Endodermal cell (in vitro differentiated cells): Measurements from ENCODE around the gene POM121C. TPM values are rescaled to one million over a fixed set of nuclear protein-coding genes. Genes with fewer than 3 reads are reported as not detected.
"Not testable (repeated sequence)": the region's sequence is repeated elsewhere in the genome, so short reads cannot be mapped to it uniquely, and the experiment has no call there.

Experiments
- DNase-seq: peaks from one replicate; pipeline ENCODE4 v3.0.0-alpha.2; 2017
- H3K27ac ChIP-seq: 2 replicates; pipeline ENCODE4 v1.5.1; 2013; ENCODE audit warnings: mild to moderate bottlenecking, low read depth, low read length, moderate library complexity
- H3K27me3 ChIP-seq: 2 replicates; pipeline ENCODE4 v1.6.1; 2013; ENCODE audit warnings: mild to moderate bottlenecking, low read length, moderate library complexity; ENCODE audit not compliant: insufficient read depth, control insufficient read depth, poor library complexity, severe bottlenecking
- H3K36me3 ChIP-seq: 2 replicates; pipeline ENCODE4 v1.7.0; 2013; ENCODE audit warnings: mild to moderate bottlenecking, low read length, moderate library complexity; ENCODE audit not compliant: control insufficient read depth, insufficient read depth
- H3K4me1 ChIP-seq: one replicate; pipeline ENCODE4 v1.7.0; 2013; ENCODE audit warnings: low read length; ENCODE audit not compliant: control insufficient read depth, insufficient read depth
- H3K4me3 ChIP-seq: 2 replicates; pipeline ENCODE4 v1.5.1; 2013; ENCODE audit warnings: mild to moderate bottlenecking, low read length, moderate library complexity
- H3K9ac ChIP-seq: 2 replicates; pipeline ENCODE4 v1.6.1; 2013; ENCODE audit warnings: mild to moderate bottlenecking, low read length, moderate library complexity; ENCODE audit not compliant: poor library complexity, severe bottlenecking; ENCODE audit errors: extremely low read depth
- H3K9me3 ChIP-seq: 2 replicates; pipeline ENCODE4 v1.6.1; 2013; ENCODE audit warnings: mild to moderate bottlenecking, low read length, moderate library complexity; ENCODE audit not compliant: control insufficient read depth
- H3K27ac Mint-ChIP-seq: 2 replicates; pipeline ENCODE4 v1.8.0; 2020; ENCODE audit warnings: mixed read lengths
- H3K27me3 Mint-ChIP-seq: 2 replicates; pipeline ENCODE4 v1.8.0; 2021; ENCODE audit warnings: mild to moderate bottlenecking, mixed read lengths; ENCODE audit not compliant: insufficient read depth
- H3K36me3 Mint-ChIP-seq: 2 replicates; pipeline ENCODE4 v1.8.0; 2020; ENCODE audit warnings: low read depth, mixed read lengths
- H3K4me1 Mint-ChIP-seq: 2 replicates; pipeline ENCODE4 v1.8.0; 2020; ENCODE audit warnings: mixed read lengths
- H3K4me3 Mint-ChIP-seq: 2 replicates; pipeline ENCODE4 v1.8.0; 2020; ENCODE audit warnings: mild to moderate bottlenecking, moderate library complexity, mixed read lengths
- H3K9me3 Mint-ChIP-seq: 2 replicates; pipeline ENCODE4 v1.8.0; 2020; ENCODE audit warnings: mild to moderate bottlenecking, mixed read lengths
- WGBS, 2 experiments: methylation state at CpG; one replicate each; pipeline versions ENCODE4 v1.1.5 to v1.1.7; 2013; ENCODE audit warnings: missing lambda C conversion rate in 2 of 2, mixed read lengths in 1 of 2; ENCODE audit not compliant: insufficient coverage in 1 of 2, insufficient read length in 1 of 2; 5-methylcytosine and 5-hydroxymethylcytosine counted together
- total RNA-seq, 2 donors: library from RNA; stranded (reverse); fragmentation: NEBNext Ultra II Directional in 1 of 2; extraction: Animal tissue kit (Norgen Biotek cat#: 25700) in 1 of 2; gene quantifications; 2 replicates in 1 of 2; 3 replicates in 1 of 2; pipeline ENCODE4 v1.2.1, GENCODE V29; 2021
- TF ChIP-seq, protein P1 (sequence below): fragments of 200-600 bp; sonication (generic); conservative IDR thresholded peaks from 2 replicates; pipeline ENCODE4 v1.5.0; 2021; ENCODE audit warnings: antibody characterized with exemption, mild to moderate bottlenecking

The POM121C gene
- total RNA-seq, 2 donors from 2014 or later, result 61.8 to 64.2 TPM

DNA sequence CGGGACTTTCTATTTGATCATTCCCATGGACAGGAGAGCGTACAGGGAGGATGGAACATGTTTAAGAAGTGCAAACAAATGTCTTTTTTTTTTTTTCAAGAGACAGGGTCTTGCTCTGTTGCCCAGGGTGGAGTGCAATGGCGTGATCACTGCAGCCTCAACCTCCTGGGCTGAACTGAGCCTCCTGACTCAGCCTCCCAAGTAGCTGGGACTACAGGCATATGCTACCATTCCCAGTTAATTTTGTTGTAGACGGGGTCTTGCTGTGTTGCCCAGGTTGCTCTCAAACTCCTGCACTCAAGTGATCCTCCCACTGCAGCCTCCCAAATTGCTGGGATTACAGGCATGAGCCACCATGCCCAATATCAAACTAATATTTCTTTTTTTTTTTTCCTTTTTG lies 46.5 kb upstream of the POM121C start:
- Histone ChIP-seq H3K36me3 (peaks cover 26% of the 10 kb centered on the region), H3K27ac (no peak overlapping the region), H3K9ac (no peak overlapping the region), H3K27me3 (no peaks in the 10 kb centered on the region), H3K9me3 (no peaks in the 10 kb centered on the region), H3K4me1 (no peaks in the 10 kb centered on the region), H3K4me3 (no peak overlapping the region)
- H3K9me3 Mint-ChIP-seq, result no peaks in the 10 kb centered on the region
- peaks cover 14% of the 10 kb centered on the region for H3K4me1 Mint-ChIP-seq
- H3K4me3 Mint-ChIP-seq, result no peak overlapping the region
- peaks cover 36% of the 10 kb centered on the region for H3K36me3 Mint-ChIP-seq
- TF ChIP-seq, protein P1, sequence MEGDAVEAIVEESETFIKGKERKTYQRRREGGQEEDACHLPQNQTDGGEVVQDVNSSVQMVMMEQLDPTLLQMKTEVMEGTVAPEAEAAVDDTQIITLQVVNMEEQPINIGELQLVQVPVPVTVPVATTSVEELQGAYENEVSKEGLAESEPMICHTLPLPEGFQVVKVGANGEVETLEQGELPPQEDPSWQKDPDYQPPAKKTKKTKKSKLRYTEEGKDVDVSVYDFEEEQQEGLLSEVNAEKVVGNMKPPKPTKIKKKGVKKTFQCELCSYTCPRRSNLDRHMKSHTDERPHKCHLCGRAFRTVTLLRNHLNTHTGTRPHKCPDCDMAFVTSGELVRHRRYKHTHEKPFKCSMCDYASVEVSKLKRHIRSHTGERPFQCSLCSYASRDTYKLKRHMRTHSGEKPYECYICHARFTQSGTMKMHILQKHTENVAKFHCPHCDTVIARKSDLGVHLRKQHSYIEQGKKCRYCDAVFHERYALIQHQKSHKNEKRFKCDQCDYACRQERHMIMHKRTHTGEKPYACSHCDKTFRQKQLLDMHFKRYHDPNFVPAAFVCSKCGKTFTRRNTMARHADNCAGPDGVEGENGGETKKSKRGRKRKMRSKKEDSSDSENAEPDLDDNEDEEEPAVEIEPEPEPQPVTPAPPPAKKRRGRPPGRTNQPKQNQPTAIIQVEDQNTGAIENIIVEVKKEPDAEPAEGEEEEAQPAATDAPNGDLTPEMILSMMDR, result no peak
- WGBS, 2 experiments, result 82 to 95% methylated on average over 4 of the region's 4 CpGs
- no peak for DNase-seq
- H3K27me3 Mint-ChIP-seq, result no peaks in the 10 kb centered on the region
- H3K27ac Mint-ChIP-seq, result no peak overlapping the region

DNA sequence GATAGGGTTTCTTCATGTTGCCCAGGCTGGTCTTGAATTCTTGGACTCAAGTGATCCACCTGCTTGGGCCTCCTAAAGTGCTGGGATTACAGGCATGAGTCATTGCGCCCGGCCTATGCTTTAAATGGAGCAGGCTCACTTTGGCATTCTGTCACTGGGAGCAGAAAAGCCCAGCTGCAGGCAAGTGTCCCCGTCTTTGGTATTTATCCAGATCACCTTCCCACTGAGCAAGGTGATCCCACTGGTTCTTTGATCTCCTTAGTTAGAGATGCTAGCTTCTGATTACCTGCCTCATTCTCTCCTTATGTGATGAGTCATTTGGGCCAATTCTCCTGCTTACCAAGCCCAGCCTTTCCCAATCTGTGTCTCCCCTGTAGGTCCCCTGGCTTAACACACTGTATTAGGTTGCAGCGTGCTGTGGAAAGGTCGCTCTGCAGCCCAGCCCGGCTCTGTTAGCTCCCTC lies 45.3 kb upstream of the POM121C start:
- Mint-ChIP-seq H3K27ac (peak overlapping the region; percentile 80), H3K4me1 (peaks cover 14% of the 10 kb centered on the region), H3K27me3 (no peaks in the 10 kb centered on the region), H3K9me3 (no peaks in the 10 kb centered on the region), H3K4me3 (no peak overlapping the region), H3K36me3 (peaks cover 25% of the 10 kb centered on the region)
- Histone ChIP-seq H3K4me1 (no peaks in the 10 kb centered on the region), H3K4me3 (no peak overlapping the region), H3K27ac (no peak overlapping the region), H3K36me3 (peaks cover 13% of the 10 kb centered on the region), H3K9ac (no peak overlapping the region), H3K27me3 (no peaks in the 10 kb centered on the region), H3K9me3 (no peaks in the 10 kb centered on the region)
- peak; percentile 87 for DNase-seq
- TF ChIP-seq, protein P1, result no peak
- WGBS, 2 experiments, result 39 to 65% methylated on average over 3 to 6 of the region's 6 CpGs

DNA sequence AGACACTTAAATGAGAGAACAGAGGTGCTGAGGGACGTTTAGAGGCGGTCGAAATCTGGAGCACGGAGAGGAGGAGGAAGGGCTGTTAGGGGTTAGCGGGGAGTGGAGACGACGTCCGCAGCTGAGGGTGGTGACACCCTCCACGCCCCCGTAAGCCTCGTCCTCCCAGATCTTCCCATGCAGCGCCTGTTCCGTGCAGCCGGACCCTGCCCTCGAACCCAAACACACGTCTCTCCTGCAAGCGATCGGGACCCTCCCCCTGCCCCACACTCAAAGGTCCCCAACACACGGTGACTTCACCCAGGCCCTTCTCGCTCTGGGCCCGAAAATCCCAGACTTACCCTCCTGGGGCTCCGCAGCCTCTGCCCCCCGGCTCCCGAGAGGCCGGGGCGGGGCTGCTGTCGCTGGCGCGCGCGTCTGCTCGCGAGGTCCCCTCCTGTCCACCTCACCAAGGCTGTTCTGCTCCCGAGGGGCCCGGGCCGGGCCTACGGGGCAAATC lies 41.2 kb upstream of the POM121C start:
- peak overlapping the region; percentile 92 for H3K4me3 Mint-ChIP-seq
- H3K27ac Mint-ChIP-seq, result peak overlapping the region; percentile 95
- H3K27me3 Mint-ChIP-seq, H3K27me3 ChIP-seq, H3K4me1 Mint-ChIP-seq, H3K4me1 ChIP-seq: not testable (repeated sequence)
- Histone ChIP-seq H3K9me3 (peaks cover 25% of the 10 kb centered on the region), H3K4me3 (peak overlapping the region; percentile 92), H3K27ac (peak overlapping the region; percentile 54), H3K9ac (peak overlapping the region; percentile 77), H3K36me3 (peaks cover 33% of the 10 kb centered on the region)
- peaks cover 21% of the 10 kb centered on the region for H3K9me3 Mint-ChIP-seq
- peaks cover 36% of the 10 kb centered on the region for H3K36me3 Mint-ChIP-seq
- WGBS, 2 experiments, result 1 to 5% methylated on average over 12 to 37 of the region's 37 CpGs
- peak; percentile 60 for DNase-seq

DNA sequence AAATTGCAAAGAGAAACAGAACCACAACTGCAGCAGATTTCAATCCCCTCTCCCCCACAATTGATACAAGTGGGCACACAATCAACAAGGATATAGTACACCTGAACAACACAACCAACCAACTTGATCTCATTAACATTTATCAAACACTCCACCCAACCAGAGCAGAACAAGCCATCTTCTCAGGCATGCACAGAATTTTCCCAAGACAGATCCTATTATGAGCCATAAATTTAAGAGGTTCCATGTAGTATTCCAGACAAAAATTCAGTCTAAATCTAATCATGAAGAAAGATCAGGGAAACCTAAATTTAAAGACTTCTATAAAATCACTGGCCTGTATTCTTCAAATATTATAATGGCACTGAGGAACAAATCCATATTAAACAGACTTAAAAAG lies 35.6 kb upstream of the POM121C start:
- Mint-ChIP-seq H3K36me3 (peaks cover 73% of the 10 kb centered on the region), H3K9me3 (peaks cover 43% of the 10 kb centered on the region)
- not testable (repeated sequence) for H3K9ac ChIP-seq, H3K27ac ChIP-seq, H3K4me1 Mint-ChIP-seq, H3K4me3 Mint-ChIP-seq, H3K27me3 ChIP-seq, H3K27me3 Mint-ChIP-seq, H3K27ac Mint-ChIP-seq, DNase-seq, H3K4me3 ChIP-seq, H3K4me1 ChIP-seq
- H3K36me3 ChIP-seq, result peaks cover 51% of the 10 kb centered on the region
- peaks cover 38% of the 10 kb centered on the region for H3K9me3 ChIP-seq

DNA sequence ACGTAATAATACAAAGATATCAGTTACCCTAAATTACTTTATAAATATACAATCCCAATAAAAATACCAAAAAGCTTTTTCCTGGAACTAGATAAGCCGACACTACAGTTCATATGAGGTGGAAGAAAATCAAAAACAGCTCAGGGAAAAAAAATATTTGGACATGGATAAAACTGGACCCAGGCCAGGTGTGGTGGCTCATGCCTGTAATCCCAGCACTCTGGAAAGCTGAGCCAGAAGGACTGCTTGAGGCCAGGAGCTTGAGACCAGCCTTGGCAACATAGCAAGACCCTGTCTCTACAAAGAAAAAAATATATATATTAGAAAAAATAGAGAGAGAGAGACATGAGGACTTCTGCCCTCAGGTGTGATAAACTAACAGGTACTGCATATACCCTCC lies 32.7 kb upstream of the POM121C start:
- not testable (repeated sequence) for H3K9ac ChIP-seq, H3K27ac Mint-ChIP-seq, H3K27me3 Mint-ChIP-seq, H3K4me3 ChIP-seq, H3K27ac ChIP-seq, H3K27me3 ChIP-seq, H3K4me1 ChIP-seq, DNase-seq, H3K4me1 Mint-ChIP-seq, H3K4me3 Mint-ChIP-seq
- H3K9me3 ChIP-seq, result peaks cover 29% of the 10 kb centered on the region
- H3K36me3 ChIP-seq, result peaks cover 34% of the 10 kb centered on the region
- Mint-ChIP-seq H3K9me3 (peaks cover 35% of the 10 kb centered on the region), H3K36me3 (peaks cover 58% of the 10 kb centered on the region)
- 100% methylated on average over 1 of the region's 2 CpGs; no CpG with 5 or more reads in 1 of the 2 experiments for WGBS, 2 experiments

DNA sequence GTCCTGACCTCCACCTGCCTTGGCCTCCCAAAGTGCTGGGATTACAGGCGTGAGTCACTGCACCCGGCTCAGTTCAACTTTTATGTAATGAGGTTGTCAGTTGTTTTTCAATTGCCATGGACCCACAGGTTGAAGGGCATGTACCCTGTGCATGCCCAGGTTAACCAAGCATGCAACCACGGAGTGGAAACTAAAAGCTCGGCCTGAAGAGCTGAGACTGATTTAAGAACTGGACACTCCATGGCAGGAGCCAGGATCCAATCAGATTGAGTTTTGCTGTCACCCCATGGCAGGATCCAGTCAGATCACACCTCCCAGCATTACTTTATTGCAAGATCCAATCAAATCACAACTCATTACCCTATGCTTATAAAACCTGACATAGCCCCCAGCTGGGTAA lies 22.9 kb upstream of the POM121C start:
- H3K4me3 ChIP-seq, H3K27me3 ChIP-seq, H3K4me3 Mint-ChIP-seq, H3K27ac Mint-ChIP-seq, DNase-seq, H3K36me3 ChIP-seq, H3K4me1 ChIP-seq, H3K9me3 ChIP-seq, H3K9me3 Mint-ChIP-seq, H3K9ac ChIP-seq, H3K4me1 Mint-ChIP-seq, H3K27ac ChIP-seq, H3K27me3 Mint-ChIP-seq, H3K36me3 Mint-ChIP-seq: not testable (repeated sequence)
- WGBS, 2 experiments, result no CpG with 5 or more reads among the region's 4 CpGs
